ENCODE measurements around the gene CPE. TPM values are rescaled to one million over a fixed set of nuclear protein-coding genes. Genes with fewer than 3 reads are reported as not detected.

CPE gene
- total RNA-seq, 2 donors from 2014 or later, result 717 to 885 TPM

DNA sequence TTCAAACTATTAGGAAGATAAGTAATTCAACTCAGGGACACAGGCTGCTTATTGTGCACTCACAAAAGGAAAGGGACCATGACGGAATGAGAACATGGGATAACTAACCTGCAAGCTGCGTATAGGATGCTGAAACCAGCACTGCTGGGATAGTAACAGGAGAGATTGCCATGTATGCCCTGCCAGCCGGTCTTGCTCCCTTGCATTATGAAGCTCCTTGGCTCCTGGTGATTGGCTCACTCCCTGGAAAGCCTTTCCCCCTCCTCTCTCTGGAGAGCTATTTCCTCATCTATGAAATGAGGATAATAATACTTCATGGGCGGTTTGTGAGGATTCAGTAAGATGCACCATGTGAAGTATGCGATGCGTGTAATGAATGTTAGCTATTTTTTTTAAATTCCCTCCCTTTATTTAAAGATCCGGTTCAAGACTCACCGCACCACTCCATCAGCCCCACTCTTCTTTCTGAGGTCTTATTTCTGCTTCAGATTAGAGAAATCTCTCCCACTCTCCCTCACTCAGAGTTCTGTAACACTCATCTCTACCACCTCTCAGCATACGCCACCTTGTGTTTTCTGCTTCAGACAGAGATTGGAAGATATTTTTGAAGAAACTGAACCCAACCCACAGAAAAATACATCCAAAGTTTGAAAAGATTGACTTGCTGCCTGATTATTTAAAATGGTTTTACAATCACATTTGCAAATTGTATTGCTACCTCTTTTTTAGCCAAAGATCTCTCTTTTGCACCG is 33.0 kb upstream of the CPE start:
- Histone ChIP-seq H3K27me3 (replicated peaks; ENCODE audit: insufficient read depth) (no peaks in the 10 kb centered on the region), H3K9me3 (no peaks in the 10 kb centered on the region), H3K4me3 (no peak overlapping the region), H3K27ac (no peak overlapping the region), H3K4me1 (replicated peaks) (no peaks in the 10 kb centered on the region), H3K36me3 (no peaks in the 10 kb centered on the region)
- TF ChIP-seq POLR2A (IDR thresholded peaks at IDR 0.05) (no peak), POLR2AphosphoS5 (IDR thresholded peaks at IDR 0.05) (no peak)
- TF ChIP-seq, protein P1, sequence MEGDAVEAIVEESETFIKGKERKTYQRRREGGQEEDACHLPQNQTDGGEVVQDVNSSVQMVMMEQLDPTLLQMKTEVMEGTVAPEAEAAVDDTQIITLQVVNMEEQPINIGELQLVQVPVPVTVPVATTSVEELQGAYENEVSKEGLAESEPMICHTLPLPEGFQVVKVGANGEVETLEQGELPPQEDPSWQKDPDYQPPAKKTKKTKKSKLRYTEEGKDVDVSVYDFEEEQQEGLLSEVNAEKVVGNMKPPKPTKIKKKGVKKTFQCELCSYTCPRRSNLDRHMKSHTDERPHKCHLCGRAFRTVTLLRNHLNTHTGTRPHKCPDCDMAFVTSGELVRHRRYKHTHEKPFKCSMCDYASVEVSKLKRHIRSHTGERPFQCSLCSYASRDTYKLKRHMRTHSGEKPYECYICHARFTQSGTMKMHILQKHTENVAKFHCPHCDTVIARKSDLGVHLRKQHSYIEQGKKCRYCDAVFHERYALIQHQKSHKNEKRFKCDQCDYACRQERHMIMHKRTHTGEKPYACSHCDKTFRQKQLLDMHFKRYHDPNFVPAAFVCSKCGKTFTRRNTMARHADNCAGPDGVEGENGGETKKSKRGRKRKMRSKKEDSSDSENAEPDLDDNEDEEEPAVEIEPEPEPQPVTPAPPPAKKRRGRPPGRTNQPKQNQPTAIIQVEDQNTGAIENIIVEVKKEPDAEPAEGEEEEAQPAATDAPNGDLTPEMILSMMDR (IDR thresholded peaks at IDR 0.05), result no peak
- WGBS, result 72% methylated on average over 10 of the region's 10 CpGs
- no peak for DNase-seq (ENCODE audit: low spot score)
- intact Hi-C loops (cut with DNase I), result loop anchor here (5.0 kb wide), 1 partner anchor 214 kb away; no protein-coding TSS in a partner anchor

DNA sequence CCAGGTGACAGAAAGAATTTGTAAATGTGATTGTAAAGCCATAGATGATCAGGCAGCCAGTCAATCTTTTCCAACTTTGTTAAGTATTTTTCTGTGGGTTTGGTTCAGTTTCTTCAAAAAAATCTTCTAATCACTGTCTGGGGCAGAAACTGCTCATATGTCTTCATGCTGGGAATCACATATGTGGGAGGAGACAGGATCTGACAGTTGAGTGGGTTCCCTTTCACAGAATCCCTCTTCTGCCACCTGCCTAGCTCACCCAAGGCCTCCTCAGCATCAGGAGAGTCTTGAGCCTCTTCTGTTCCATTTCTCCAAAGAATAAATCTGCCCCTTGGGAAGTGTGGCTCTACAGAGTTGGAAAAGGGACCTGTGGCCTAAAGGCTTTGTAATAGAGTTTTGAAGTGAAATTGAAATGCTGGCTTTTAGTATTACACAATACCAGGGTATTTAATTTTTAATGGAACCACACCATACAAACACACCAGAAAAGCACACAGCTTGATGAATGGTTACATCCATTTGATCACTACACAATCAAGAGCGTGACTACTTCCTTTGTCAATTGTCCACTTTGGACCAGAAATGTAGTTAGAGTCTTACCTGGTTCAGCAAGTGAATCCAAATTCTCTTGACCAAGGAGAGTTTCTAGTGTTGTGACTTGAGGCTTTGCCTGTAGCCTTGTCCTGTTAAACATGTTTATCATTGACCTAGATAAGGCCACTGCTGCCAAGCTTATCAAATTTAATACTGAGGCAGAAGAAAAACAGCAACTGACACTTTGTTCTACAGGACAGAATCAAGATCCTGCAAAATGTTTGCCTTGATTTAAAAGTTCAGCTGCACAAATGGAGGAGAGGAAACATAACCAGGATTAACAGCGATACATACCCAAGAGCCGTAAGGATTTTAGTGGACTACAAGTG is 30.9 kb upstream of the CPE start:
- 55% methylated on average over 3 of the region's 3 CpGs for WGBS
- no peak for DNase-seq (ENCODE audit: low spot score)
- H3K4me3 ChIP-seq, result no peak overlapping the region
- H3K36me3 ChIP-seq, result no peaks in the 10 kb centered on the region
- H3K27ac ChIP-seq, result peak overlapping the region in 1 of 2 donors; percentile 58
- intact Hi-C loops (cut with DNase I), result loop anchor here (5.0 kb wide), 1 partner anchor 216 kb away; no protein-coding TSS in a partner anchor
- TF ChIP-seq POLR2AphosphoS5 (IDR thresholded peaks at IDR 0.05), result peak; percentile 58
- TF ChIP-seq, protein P1 (IDR thresholded peaks at IDR 0.05), result no peak
- TF ChIP-seq POLR2A (IDR thresholded peaks at IDR 0.05), result no peak
- no peaks in the 10 kb centered on the region for H3K9me3 ChIP-seq
- H3K4me1 ChIP-seq (replicated peaks), result no peaks in the 10 kb centered on the region
- no peaks in the 10 kb centered on the region for H3K27me3 ChIP-seq (replicated peaks; ENCODE audit: insufficient read depth)

DNA sequence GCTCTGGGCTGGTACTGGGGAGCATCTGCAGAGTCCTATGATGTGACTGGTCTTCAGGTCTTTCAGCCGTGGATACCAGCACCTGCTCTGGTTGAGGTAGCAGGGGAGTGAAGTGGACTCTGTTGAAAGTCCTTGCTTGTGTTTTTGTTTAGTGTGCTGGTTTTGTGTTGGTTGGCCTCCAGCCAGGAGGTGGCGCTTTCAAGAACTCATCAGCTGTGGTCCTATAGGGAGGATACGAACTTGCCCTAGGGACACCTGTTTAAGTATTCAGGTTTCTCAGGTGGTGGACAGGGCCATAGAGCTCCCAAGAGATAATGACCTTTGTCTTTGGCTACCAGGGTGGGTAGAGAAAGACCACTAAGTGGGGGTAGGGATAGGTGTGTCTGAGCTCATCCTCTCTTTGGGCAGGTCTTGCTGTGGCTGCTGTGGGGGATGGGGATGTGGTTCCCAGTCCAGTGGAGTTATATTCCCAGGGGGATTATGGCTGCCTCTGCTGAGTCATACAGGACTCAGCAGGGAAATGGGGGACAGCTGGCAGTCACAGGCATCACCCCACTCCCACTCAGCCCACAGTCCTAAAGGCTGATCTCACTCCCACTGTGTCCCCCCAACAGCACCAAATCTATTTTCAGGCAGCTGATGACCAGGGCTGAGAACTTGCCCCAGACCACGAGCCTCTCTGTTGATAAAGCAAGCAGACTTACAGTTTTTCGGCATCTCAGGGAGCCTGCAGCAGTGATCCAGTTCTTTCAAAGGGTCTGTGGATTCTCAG is 27.3 kb upstream of the CPE start:
- H3K36me3 ChIP-seq, result no peaks in the 10 kb centered on the region
- DNase-seq (ENCODE audit: low spot score), result no peak

DNA sequence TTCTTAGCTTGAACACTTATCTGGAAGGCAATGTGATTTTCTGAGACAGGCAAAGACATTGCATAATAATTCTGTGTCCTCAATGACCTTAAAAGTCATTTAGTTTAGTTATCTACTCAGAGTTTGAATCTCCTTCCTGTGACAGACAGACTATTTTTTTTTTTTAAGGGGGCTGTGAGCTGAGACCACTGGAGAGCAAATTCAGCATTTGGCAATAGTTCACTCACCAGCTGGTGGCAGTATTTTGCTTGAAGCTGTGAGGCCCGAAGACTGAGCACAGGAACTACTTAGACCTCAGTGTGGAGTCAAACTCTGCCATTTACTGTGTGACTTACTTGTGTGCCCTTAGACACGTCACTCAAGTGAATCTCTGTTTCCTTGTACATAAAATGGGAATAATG is 22.9 kb upstream of the CPE start:
- Histone ChIP-seq H3K27me3 (replicated peaks; ENCODE audit: insufficient read depth) (no peaks in the 10 kb centered on the region), H3K36me3 (no peaks in the 10 kb centered on the region), H3K4me3 (no peak overlapping the region), H3K4me1 (replicated peaks) (no peaks in the 10 kb centered on the region), H3K27ac (no peak overlapping the region), H3K9me3 (no peaks in the 10 kb centered on the region)
- intact Hi-C loops (cut with DNase I), result no loop called here
- DNase-seq (ENCODE audit: low spot score), result peak; percentile 51
- WGBS, result 9% methylated on average over 2 of the region's 2 CpGs
- peak; percentile 30 for TF ChIP-seq POLR2AphosphoS5 (IDR thresholded peaks at IDR 0.05)
- TF ChIP-seq, protein P1 (IDR thresholded peaks at IDR 0.05), result peak in 3 of 4 experiments; percentile 43 to 56 (median 46)
- no peak for TF ChIP-seq POLR2A (IDR thresholded peaks at IDR 0.05)

More for the DNA sequence above, 27.3 kb upstream of the CPE start:
- Histone ChIP-seq H3K4me1 (replicated peaks) (no peaks in the 10 kb centered on the region), H3K4me3 (no peak overlapping the region), H3K27me3 (replicated peaks; ENCODE audit: insufficient read depth) (no peaks in the 10 kb centered on the region), H3K9me3 (no peaks in the 10 kb centered on the region), H3K27ac (no peak overlapping the region)
- no peak for TF ChIP-seq POLR2AphosphoS5 (IDR thresholded peaks at IDR 0.05)
- TF ChIP-seq, protein P1 (IDR thresholded peaks at IDR 0.05), result no peak
- no peak for TF ChIP-seq POLR2A (IDR thresholded peaks at IDR 0.05)
- intact Hi-C loops (cut with DNase I), result no loop called here
- 95% methylated on average over 5 of the region's 5 CpGs for WGBS

All from prostate gland (tissue), 2 donors.